ENCODE results near the gene MYO5C.
"Not testable (repeated sequence)": the region's sequence is repeated elsewhere in the genome, so short reads cannot be mapped to it uniquely, and the experiment has no call there.

The MYO5C gene

DNA sequence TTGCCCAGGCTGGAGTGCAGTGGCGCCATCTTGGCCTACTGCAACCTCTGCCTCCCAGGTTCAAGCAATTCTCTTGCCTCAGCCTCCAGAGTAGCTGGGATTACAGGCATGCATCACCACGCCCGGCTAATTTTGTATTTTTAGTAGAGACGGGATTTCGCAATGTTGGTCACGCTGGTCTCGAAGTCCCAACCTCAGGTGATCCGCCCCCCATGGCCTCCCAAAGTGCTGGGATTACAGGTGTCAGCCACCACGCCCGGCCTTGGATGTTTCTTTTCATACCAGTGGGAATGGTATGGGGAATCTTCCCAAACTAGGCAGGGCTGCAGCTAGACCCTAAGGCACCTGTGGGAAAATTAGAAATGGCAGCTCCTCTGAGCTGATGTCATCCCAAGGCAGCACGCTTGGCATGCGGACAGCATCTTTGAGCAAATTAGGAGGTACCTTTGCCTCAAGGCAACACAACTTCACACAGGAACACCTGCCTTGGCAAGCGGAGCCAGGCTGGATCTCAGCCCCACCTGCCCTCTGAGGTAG lies 56.5 kb downstream of the MYO5C start:
- not testable (repeated sequence) for FAIRE-seq

DNA sequence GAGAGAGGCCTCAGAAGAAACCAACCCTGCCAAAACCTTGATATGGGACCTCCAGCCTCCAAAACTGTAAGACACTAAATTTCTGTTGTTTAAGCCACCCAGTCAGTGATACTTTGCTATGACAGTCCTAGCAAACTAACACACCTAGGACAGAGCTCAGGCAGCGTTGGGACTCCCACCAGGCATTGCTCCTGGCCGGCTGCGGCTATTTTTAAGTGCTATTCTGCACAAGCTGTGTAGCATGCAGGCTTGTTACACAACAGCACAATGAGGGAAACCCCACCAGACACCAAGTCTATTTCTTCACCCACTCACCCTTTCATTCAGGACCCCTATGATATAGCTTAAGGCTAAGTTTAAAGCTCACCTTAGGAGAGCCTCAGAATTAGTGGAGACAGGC lies 57.5 kb downstream of the MYO5C start:
- FAIRE-seq = no peak

DNA sequence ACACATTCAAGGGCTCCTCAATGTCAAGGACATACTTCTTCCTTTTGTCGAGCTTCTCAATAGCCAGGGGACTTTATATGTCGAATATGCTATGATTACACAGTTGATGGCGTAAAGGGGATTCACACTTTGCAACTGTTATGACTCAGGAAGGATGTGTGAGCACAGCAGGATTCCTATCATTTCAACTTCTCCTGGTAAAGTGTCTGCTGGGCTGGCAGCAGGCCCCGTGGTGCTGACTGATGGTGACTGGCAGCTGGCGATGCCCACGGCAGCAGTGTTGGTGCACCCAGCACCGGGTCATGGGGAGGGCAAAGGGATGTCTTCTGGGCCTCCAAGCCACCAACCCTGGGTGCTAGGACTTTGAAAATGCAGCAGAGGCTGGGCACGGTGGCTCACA lies 59.6 kb downstream of the MYO5C start:
- no peak for FAIRE-seq

DNA sequence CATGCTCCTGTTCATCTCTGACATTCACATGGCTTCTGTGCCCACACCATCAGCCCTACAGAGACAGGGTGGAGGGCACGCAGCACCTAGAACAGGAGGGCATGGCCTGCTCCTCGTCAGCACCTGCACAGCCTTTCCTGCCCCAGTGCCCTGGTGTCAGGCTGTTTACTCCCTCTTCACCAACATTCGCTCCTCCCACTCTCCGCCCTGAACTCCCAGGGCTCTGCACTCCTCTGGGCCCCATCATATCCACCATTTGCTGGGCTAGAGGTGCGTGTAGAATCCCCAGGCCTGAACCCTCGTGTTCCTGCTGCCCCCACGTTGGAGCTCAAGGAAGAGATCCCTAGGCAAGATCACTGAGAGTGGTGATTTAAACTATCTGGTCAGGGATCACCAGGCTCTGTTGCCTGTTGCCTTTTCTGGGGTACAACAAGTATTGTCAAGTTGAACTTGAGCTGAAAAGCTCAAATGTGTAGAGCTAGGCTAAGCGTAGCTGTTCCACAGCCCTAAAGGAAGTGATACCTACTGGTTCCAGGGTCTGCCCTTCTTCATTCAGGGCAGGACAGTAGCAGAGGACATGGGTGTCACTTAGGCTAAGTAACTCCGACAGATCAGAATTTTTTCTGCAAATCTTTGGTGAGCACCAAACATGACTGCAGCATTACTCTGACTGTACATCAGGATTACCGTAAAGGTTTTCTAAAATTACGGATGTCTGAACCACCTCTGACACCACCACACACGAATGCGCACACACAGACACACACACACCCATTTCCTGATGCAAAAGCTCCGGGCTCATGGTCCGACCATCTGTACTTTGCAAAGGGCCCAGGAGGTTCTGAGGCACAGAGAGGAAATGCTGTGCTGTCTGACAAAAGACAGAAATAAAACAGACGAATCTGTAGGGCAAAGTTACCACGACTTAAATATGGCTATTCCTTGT lies 60.7 kb downstream of the MYO5C start:
- no peak for FAIRE-seq

DNA sequence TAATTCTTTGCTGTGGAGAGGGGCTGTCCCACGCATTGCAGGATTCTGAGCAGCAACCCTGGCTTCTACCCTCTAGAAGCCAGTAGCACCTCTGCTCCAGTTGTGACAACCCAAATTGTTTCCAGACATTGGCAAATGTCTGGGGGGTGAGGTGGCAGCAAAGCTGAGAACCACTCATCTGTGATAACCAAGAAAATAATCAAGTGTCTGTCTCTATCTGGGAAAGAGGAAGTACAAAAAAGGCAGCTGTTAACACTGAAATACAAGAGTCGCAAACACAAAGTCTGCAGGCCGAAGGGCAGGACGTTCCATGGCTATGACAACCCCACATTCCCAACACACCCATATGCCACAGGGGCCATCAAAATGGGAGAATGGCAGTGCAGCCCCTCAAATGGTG lies 62.2 kb downstream of the MYO5C start:
- no peak for FAIRE-seq

DNA sequence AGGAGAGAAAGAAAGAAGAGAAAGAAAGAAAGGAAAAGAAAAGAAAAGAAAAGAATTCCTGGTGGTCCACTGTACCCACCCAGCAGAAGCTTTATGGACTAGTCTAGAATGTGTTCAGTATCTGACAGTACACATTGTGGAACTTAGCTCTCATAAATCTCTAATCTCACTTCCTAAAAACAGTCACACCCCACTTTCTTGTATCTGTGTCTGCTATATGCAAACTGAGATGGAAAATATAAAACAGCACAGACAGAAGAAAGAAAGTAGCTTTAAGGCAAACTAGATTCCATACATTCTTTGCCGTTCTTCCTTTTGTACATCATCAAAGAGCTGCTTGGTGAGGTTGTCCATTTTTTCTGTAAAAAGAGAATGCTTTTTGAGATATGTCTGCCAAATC lies 63.3 kb downstream of the MYO5C start:
- no peak for FAIRE-seq

DNA sequence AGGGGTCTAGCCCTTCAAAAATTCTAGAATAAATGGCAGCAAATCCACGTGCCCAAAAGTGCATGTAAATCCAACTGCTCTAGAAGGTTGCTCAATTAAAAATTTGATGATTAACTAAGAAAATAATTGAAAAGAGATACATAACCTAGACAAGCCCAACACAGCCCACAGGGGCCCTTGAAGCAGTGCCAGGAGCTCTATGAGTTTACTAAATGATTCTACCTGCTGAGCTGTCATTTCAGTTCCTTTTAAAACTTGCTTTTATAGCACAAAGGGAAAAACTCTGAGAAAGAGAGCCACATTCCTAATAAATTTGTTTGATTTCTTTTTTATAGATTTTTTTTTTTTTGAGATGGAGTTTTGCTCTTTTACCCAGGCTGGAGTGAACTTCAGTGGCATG lies 65.5 kb downstream of the MYO5C start:
- FAIRE-seq = no peak

DNA sequence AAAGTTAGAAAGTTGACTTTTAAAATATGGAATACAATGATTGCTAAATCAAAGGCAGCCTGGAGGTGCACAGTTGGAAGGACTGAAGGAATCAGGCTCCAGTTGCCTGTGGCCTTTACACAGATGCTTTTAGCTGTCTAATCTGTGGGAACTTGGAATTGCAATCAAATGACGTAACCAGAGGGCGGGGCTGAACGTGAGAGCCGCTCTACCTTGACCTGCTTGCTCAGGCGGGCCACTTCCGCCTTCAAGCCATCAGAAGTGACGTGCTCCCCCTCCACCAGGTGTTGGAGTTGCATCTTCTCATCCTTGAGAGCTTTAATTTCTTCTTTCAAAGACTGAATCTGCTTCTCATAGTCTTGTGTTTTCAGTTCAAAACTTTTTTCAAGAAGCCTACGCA lies 66.7 kb downstream of the MYO5C start:
- no peak for FAIRE-seq

DNA sequence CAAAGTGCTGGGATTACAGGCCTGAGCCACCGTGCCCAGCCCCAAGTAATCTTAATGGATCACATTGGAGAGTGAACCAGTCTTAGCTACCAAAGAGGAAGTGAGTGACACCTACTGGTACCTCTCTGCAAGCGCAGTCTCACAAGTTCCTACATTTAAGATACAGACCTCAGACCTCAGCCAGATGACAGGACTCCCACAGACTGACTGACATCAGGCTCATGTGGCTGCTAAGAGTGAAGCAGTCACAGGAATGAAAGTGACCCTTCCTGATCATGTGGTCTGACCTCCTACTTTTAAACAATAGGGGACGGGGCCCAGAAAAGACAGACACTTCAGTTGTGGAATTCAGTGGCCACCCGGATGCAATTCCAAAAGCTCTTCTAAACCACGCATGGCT lies 68.1 kb downstream of the MYO5C start:
- no peak for FAIRE-seq

DNA sequence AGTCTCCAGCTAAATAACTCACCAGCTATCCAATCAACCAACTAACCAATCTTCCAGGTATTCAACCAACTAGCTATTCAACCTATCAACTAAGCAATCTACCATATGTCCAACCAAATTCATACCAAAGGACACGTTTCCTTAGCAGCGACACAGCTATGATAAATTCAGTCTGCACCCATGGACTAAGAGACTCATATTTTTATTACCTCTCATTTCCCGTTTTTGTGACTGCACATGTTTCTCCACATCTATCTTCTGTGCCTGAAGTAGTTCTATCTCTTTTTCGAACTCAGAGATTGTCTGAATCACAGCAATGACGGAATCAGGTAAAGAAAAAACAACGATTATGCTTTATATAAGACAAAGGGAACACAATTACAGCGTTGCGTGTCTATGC lies 70.4 kb downstream of the MYO5C start:
- no peak for FAIRE-seq

DNA sequence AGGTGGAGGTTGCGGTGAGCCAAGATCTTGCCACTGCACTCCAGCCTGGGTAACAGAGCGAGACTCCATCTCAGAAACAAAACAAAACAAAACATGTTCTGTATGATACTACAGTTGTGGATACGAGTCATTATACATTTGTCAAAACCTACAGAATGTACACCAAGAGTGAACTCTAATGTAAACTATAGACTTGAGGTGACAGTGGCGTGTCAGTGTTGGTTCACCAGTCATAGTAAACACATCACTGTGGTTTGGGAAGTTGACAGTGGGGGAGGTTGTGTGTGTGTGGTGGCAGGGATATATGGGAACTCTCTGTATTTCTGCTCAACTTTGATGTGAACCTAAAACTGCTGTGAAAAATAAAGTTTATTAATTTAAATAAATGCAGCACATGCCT lies 71.4 kb downstream of the MYO5C start:
- no peak for FAIRE-seq

DNA sequence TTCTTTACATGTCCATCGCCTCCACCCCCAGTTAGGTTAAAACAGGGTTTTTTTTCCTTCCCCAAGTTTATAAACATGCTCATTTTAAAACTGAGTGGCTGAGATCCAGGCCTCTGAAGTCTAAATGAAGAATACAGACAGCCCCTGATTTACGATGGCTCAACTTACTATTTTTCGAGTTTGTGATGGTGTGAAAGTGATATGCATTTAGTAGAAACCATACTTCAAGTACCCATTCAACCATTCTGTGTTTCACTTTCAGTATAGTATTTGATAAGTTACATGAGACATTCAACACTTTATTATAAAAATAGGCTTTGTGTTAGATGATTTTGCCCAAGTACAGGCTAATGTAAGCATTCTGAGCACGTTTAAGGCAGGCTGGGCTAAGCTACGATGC lies 73.9 kb downstream of the MYO5C start:
- FAIRE-seq = no peak

DNA sequence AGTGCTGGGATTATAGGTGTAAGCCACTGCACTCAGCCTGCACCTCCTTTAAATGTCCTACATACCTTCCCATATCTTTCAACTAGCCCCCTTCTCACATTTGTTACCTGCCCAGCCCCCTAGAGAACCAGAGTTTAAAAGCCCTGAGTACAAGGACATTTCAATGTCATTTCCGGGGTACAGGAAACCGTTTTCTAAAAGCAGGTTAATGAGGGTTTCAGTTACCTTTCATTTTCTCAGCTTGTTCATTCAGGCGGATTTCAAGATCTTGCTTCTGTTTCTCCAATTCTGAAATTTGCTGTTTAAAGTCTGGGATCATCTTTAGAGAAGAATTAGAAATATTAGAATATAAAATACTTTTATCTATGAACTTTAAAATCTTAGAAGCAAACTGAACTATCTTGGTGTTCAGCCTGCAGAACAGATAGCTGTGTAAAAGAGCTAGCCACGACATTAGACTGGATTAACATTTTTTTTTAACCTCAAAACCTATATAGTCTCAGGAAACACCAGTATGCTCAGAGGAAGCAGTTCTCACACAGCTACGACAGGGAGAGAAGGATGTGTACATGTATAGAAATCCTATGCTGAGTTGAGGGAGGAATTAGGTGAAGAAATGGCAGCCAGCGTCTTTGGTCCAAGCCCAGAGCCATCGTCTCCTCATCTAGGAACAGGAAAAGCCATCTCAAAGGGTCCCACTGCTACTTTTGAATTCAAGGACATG lies 74.5 kb downstream of the MYO5C start:
- no peak for FAIRE-seq

DNA sequence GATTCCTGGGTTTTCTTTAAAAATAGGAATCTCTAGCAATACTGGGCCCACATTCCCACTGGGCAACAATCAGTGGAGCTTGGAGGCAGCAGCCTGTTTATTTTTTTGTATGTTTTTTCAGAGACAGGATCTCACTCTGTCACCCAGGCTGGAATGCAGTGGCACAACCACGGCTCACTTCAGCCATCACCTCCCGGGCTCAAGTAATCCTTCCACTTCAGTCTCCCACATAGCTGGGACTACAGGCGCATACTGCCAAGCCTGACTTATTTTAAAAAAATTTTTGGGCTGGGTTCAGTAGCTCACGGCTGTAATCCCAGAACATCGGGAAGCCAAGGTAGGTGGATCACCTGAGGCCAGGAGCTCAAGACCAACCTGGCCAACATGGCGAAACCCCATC lies 75.4 kb downstream of the MYO5C start:
- no peak for FAIRE-seq

DNA sequence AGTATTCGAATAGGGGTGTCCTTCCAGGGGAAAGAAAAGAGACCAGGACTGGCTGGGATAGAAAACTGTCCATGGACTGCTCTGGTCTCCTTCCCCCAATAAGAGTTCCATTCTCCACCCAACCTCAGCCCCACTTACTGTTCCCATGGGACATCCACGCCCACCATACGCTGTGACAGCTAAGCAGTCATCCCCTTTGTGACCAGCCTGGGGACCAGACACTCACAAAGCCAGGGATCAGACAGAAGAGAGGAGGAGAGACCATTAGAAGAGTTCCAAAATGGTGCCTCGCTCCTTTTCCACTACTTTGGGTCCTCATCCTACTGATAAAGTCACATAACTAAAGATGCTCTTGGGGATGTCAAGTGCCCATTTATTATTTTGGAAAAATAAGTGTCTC lies 76.8 kb downstream of the MYO5C start:
- FAIRE-seq = no peak

DNA sequence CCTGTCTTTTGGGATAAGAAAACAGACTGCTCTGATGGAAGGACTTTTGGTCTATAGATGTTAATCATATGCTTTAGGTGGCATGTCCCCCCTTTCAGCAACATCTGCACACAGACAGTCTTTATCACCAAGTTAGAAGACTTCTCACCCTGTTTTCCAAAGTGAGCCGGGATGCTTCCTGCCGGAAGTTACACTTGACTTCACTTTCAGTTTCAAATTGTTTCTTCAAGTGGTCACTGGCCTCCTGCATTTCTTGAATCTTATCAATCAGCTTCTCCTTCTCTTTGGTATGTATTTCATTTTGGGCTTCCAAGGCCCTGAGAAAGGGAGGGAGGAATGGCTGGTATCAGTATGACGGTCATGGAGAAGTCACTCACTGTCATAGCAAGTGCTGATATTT lies 77.2 kb downstream of the MYO5C start:
- FAIRE-seq = no peak

DNA sequence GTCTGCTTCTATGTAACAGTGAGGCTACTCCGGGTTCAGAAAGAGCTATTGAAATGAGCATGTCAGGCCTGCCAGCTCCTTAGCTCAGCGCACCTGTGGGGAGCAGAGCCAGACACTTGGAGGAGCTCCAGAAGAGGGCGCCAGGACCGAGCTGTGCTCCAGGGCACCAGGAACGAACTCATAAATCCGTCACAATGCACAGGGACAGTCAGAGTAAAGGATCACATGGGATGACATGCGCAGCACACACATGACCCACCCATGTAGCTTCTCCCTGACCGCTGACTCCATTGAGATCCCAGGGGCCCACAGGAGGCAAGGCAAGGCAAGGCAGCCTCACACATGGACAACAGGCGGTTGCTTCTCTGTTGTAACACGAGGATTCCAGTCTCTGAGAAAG lies 78.4 kb downstream of the MYO5C start:
- no peak for FAIRE-seq

DNA sequence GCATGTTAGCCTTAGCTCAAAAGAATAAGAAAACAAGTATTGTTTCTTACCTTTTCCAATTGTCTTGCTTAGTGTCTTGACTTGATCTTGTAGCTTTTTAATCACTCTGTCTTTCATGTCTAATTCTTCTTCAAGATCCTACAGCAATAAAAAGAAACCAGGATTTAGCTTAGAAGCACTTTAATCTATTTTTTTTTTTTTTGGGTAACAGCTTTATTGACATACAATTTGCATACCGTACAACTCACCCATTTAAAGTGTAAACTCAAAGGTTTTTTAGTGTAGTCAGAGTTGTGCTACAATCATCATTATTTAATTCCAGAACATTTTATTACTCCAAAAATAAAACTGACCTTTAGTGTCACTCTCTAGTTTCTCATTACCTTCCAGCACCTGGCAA lies 81.1 kb downstream of the MYO5C start:
- no peak for FAIRE-seq

DNA sequence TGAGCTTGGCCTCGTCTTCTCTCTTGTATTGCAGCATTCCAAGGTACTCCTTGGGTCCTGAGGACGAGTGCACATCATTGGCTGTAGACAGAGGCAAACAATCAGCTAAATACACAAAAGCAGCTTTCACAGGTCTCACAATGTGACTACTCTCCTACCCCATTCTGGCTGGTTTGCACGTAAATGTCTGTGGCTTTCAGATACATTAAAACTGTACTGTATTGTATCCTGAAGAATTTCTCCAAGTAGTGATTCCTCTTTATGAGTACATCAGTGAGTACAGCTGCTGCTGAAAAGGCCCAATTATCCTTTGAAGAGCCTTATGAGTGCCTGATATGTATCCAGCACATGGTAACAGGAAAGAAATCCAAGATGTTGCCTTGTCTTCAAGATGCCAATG lies 82.4 kb downstream of the MYO5C start:
- FAIRE-seq = no peak

DNA sequence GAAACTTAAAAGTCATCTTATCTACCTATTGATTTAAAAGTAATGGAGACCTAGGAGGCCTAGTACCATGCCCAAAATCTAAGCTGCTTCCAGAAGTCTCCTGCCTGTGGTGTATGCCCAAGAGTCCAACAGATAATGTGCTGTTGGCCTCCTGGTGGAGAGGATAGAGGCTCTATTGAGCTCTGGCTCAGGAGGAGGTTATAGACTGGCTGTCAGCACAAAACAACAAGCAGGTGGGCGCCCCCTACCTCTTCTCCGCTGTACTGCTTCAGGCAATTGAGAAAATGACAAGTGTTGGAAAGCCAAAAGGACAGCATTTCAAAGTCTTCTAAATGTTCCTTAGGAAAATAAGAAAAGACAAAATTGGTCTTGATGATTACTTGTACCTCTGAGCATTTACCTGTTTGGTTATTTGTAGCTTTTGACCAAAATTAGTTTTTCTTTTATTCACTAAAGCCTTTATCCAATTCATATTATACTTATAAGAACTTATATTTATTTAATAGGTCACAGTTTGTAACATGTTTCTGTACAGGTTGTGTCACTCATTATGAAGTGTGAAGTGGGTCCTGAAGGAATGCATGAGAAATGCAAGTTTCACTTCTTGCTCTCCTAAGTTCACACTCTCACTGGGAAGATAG lies 87.2 kb downstream of the MYO5C start:
- FAIRE-seq = no peak

DNA sequence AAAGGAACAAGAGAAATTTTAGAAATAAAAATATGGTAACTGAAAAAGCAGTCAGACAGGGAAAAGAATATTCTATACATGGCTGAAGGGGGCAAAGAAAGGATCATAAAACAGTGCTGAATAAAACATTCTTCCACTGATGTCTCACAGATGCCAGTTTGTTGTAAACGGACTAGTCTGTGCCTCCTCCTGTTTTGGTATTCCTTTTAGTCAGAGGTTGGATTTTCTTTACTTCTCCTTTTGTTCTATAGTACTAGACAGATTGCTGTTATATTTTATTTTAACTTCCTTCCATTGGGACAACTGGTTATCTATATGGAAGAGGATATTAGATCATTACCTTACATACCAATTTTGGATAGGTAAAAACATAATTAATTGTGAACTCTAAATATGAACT lies 88.4 kb downstream of the MYO5C start:
- no peak for FAIRE-seq

DNA sequence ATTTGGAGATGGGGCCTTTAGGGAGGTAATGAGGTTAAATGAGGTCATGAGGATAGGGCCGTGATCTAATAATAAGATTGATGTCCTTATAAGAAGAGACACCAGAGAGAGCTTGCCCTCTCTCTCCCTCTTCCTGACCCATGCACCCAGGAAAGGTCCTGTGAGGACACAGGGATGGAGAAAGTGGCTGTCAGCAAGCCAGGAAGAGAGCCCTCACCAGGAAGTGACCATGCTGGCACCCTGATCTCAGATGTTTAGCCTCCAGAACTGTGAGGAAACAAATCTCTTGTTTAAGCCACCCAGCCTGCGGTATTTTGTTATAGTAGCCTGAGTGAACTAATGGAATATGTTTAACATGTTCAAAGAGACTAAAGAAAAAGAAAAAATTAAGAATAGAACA lies 89.2 kb downstream of the MYO5C start:
- no peak for FAIRE-seq

DNA sequence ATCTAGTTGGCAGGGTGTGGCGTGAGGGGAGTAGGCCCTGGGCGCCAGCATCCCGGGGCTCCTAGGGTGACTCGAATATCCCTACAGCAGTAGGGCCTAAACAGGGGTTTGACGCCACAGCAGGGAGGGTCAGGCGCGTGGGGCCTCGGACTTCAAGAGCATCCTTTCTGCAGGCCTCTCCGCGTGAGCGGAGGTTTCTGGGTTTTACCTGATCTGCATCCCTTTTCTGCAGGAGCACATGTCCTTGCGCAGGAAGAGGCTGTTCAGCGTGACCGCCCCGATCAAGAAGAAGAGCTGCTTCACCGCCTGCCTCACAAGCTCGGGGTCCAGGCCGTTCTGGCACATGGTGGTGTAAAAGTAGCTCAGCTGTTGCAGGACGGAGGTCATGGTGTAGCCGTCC lies 90.9 kb downstream of the MYO5C start:
- no peak for FAIRE-seq
